HepG2 (cell line): ENCODE measurements around the gene CRIM1. TPM values are rescaled to one million over a fixed set of nuclear protein-coding genes. Genes with fewer than 3 reads are reported as not detected.

Experiments used
- BCL6 ChIP-seq: IDR thresholded peaks from 2 replicates; pipeline ENCODE4 v1.6.1; 2016; ENCODE audit warnings: missing genetic modification reagents, missing compliant biosample characterization
- CHD2 ChIP-seq: IDR thresholded peaks from 2 replicates; pipeline ENCODE4 v1.6.1; 2011; ENCODE audit warnings: low read depth, low read length, improper control_type of control experiment
- ERF ChIP-seq: IDR thresholded peaks from 2 replicates; pipeline ENCODE4 v1.6.1; 2018; ENCODE audit warnings: missing biosample characterization, missing genetic modification reagents
- FOXA3 ChIP-seq: IDR thresholded peaks from 2 replicates; pipeline ENCODE4 v1.6.1; 2016; ENCODE audit warnings: missing genetic modification reagents, missing compliant biosample characterization
- FOXJ3 ChIP-seq: sonication (generic); formaldehyde crosslinking; IDR thresholded peaks from 2 replicates; pipeline ENCODE4 v1.4.0; 2020; ENCODE audit warnings: missing genetic modification reagents, mild to moderate bottlenecking, borderline replicate concordance
- FOXP1 ChIP-seq, 2 experiments: fragments of 450-650 bp in 1 of 2; IDR thresholded peaks; 2 replicates each; pipeline ENCODE4 v1.6.1; 2017 to 2018; ENCODE audit warnings: antibody characterized with exemption in 1 of 2
- GFI1 ChIP-seq: sonication (generic); formaldehyde crosslinking; IDR thresholded peaks from 2 replicates; pipeline ENCODE4 v1.5.0; 2020; ENCODE audit warnings: missing genetic modification reagents, mild to moderate bottlenecking, borderline replicate concordance
- HMGA1 ChIP-seq: sonication (generic); formaldehyde crosslinking; conservative IDR thresholded peaks from 2 replicates; pipeline ENCODE4 v1.4.0; 2020; ENCODE audit warnings: missing genetic modification reagents
- HNF4A ChIP-seq: sonication (generic); formaldehyde crosslinking; IDR thresholded peaks from 2 replicates; pipeline ENCODE4 v1.4.0; 2020; ENCODE audit warnings: missing genetic modification reagents
- IRF2 ChIP-seq: IDR thresholded peaks from 2 replicates; pipeline ENCODE4 v1.6.1; 2018; ENCODE audit warnings: missing genetic modification reagents, missing compliant biosample characterization
- KAT7 ChIP-seq: IDR thresholded peaks from 2 replicates; pipeline ENCODE4 v1.6.1; 2018; ENCODE audit warnings: borderline replicate concordance, missing compliant biosample characterization
- KAT8 ChIP-seq: IDR thresholded peaks from 2 replicates; pipeline ENCODE4 v1.6.1; 2016; ENCODE audit warnings: missing genetic modification reagents, missing compliant biosample characterization
- KLF16 ChIP-seq, 2 experiments: sonication (generic) in 1 of 2; formaldehyde crosslinking in 1 of 2; IDR thresholded peaks; 2 replicates each; pipeline versions ENCODE4 v1.6.1 to v1.8.0; 2016 to 2023; ENCODE audit warnings: missing genetic modification reagents in 2 of 2, missing compliant biosample characterization in 1 of 2
- MBD4 ChIP-seq: IDR thresholded peaks from 2 replicates; pipeline ENCODE4 v1.6.1; 2012; ENCODE audit warnings: low read length, inconsistent platforms, borderline replicate concordance
- MIER3 ChIP-seq: IDR thresholded peaks from 2 replicates; pipeline ENCODE4 v1.6.1; 2016; ENCODE audit warnings: missing compliant biosample characterization, borderline replicate concordance
- NFE2 ChIP-seq: sonication (generic); formaldehyde crosslinking; IDR thresholded peaks from 2 replicates; pipeline ENCODE4 v1.4.0; 2020; ENCODE audit warnings: missing genetic modification reagents
- NR2C2 ChIP-seq: sonication (generic); formaldehyde crosslinking; IDR thresholded peaks from 2 replicates; pipeline ENCODE4 v1.4.0; 2020; ENCODE audit warnings: missing genetic modification reagents, mild to moderate bottlenecking, moderate library complexity, borderline replicate concordance
- REL ChIP-seq: sonication (generic); formaldehyde crosslinking; conservative IDR thresholded peaks from 2 replicates; pipeline ENCODE4 v1.8.0; 2022; ENCODE audit warnings: mild to moderate bottlenecking, missing genetic modification reagents, moderate library complexity
- RXRA ChIP-seq: sonication (generic); formaldehyde crosslinking; IDR thresholded peaks from 2 replicates; pipeline ENCODE4 v1.5.1; 2020; ENCODE audit warnings: missing genetic modification reagents
- SSRP1 ChIP-seq: IDR thresholded peaks from 2 replicates; pipeline ENCODE4 v1.6.1; 2016; ENCODE audit warnings: control low read depth
- ZBED4 ChIP-seq: sonication (generic); formaldehyde crosslinking; IDR thresholded peaks from 2 replicates; pipeline ENCODE4 v1.4.0; 2020; ENCODE audit warnings: missing genetic modification reagents, borderline replicate concordance
- ZGPAT ChIP-seq: IDR thresholded peaks from 2 replicates; pipeline ENCODE4 v1.6.1; 2016; ENCODE audit warnings: mild to moderate bottlenecking
- ZNF232 ChIP-seq: sonication (generic); formaldehyde crosslinking; IDR thresholded peaks from 2 replicates; pipeline ENCODE4 v1.4.0; 2020; ENCODE audit warnings: missing genetic modification reagents, borderline replicate concordance
- ZNF350 ChIP-seq: sonication (generic); formaldehyde crosslinking; IDR thresholded peaks from 2 replicates; pipeline ENCODE4 v1.4.0; 2020; ENCODE audit warnings: mild to moderate bottlenecking, low read depth, missing genetic modification reagents, borderline replicate concordance
- ZNF362 ChIP-seq: sonication (generic); formaldehyde crosslinking; IDR thresholded peaks from 2 replicates; pipeline ENCODE4 v1.4.0; 2020; ENCODE audit warnings: missing genetic modification reagents, mild to moderate bottlenecking, borderline replicate concordance
- polyA plus RNA-seq, 8 experiments: library from polyadenylated mRNA; depleted of rRNA in 3 of 8; stranded (reverse) in 7 of 8; unstranded in 1 of 8; fragments of >200 nt; fragmentation: Illumina TruSeq in 4 of 8; extraction: Trizol in 4 of 8; gene quantifications; 2 replicates each; pipeline versions ENCODE4 v1.2.1 to v1.2.3, GENCODE V29; 2011 to 2016; ENCODE audit warnings: low read depth in 4 of 8, missing spikeins in 1 of 8, mixed read lengths in 1 of 8; ENCODE audit not compliant: insufficient read depth in 1 of 8
- total RNA-seq, 5 experiments: library from RNA; depleted of rRNA; stranded (reverse); fragments of >200 nt; fragmentation: Illumina TruSeq; extraction: Trizol; gene quantifications; 2 replicates each; pipeline ENCODE4 v1.2.3, GENCODE V29; 2016; ENCODE audit warnings: low read depth in 1 of 5

CRIM1 gene
- total and polyA plus RNA-seq, 2 of the 13 experiments (the other 11 are each of a cell fraction or from before 2014, with no cell fraction given), result 39.1 to 69.9 TPM

DNA sequence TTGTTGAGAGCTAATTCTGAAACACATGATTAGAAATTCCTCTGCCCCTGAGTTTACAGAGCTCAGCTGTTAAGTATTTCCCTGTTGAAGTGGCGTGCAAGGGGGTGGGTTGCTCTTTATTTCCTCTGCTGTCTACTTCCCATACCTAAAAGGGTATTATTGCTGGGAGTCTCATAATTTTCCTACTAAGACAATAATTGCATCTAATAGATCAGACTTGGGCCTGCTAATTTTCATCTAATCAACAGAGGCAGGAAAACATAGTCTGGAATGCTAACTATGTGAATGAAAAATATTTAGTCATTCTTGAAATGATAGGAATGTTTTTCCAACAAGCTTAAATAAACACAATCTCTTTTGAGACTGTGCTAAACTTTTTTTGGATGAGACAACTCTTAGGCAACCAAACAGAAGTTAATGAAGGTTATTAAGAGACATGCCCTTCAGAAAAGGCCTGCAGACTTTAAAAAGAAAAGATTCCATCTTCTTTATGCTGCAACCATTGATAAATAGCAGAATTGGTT is 131.0 kb downstream of the CRIM1 start (continued):
- TF ChIP-seq ZBED4 (no peak), SSRP1 (CRISPR knock-in tag) (no peak), ERF (CRISPR knock-in tag) (peak; percentile 53; the same call in 1 of the 2 replicates), GFI1 (CRISPR knock-in tag) (peak; percentile 67; the same call in 1 of the 2 replicates), FOXP1 (IDR thresholded peaks at IDR 0.05) (no peak), FOXP1 (CRISPR knock-in tag; IDR thresholded peaks at IDR 0.05) (peak; percentile 77; the same call in 1 of the 2 replicates), ZNF232 (CRISPR knock-in tag) (no peak), MIER3 (CRISPR knock-in tag) (no peak), ZNF350 (CRISPR knock-in tag) (no peak), BCL6 (CRISPR knock-in tag) (peak; percentile 71), MBD4 (0 out of 2 replicates have a peak, but pooled peaks have one; percentile 46), NR2C2 (no peak; the same call in 1 of the 2 replicates), ZGPAT (CRISPR knock-in tag) (peak; percentile 64), RXRA (CRISPR knock-in tag) (no peak), REL (CRISPR knock-in tag) (no peak), KAT8 (CRISPR knock-in tag) (peak; percentile 56; the same call in 1 of the 2 replicates), HMGA1 (no peak), KLF16 (CRISPR knock-in tag; IDR thresholded peaks at IDR 0.05) (peak in 1 of 2 experiments; percentile 28; a peak in 1 of 4 replicates), NFE2 (CRISPR knock-in tag) (no peak), IRF2 (CRISPR knock-in tag) (peak; percentile 35; the same call in 1 of the 2 replicates), FOXJ3 (CRISPR knock-in tag) (peak; percentile 35; the same call in 1 of the 2 replicates), ZNF362 (CRISPR knock-in tag) (peak; percentile 84), HNF4A (CRISPR knock-in tag) (no peak), KAT7 (CRISPR knock-in tag) (no peak), CHD2 (no peak), FOXA3 (CRISPR knock-in tag) (peak; percentile 82)
